GM21528 (cell line): ENCODE measurements around the gene ELP1.

Source experiments
- ATAC-seq: cut with Tn5 transposase; IDR thresholded peaks from one replicate; pipeline ENCODE4 v1.9.1; 2021; ENCODE audit warnings: mild to moderate bottlenecking, moderate library complexity; ENCODE audit not compliant: unreplicated experiment, low FRiP score

Gene ELP1

GRCh38 chr9:108883085-108883484 lies 50.8 kb downstream of the ELP1 start:
- ATAC-seq = no peak

GRCh38 chr9:108882052-108882888 lies 51.7 kb downstream of the ELP1 start:
- ATAC-seq = no peak

- ATAC-seq = no peak
These were observed 53.1 kb downstream of the ELP1 start for GRCh38 chr9:108880738-108881316.

GRCh38 chr9:108877524-108877923 lies 56.4 kb downstream of the ELP1 start:
- no peak for ATAC-seq

- ATAC-seq = no peak
These were observed 57.5 kb downstream of the ELP1 start for GRCh38 chr9:108876425-108876824.

- ATAC-seq = no peak
These were observed 59.7 kb downstream of the ELP1 start for GRCh38 chr9:108874058-108874788.

- no peak for ATAC-seq
These were observed 64.7 kb downstream of the ELP1 start for GRCh38 chr9:108869092-108869725.

- no peak for ATAC-seq
These were observed 66.1 kb downstream of the ELP1 start for GRCh38 chr9:108867829-108868228.

GRCh38 chr9:108867116-108867515 lies 66.8 kb downstream of the ELP1 start:
- ATAC-seq = no peak

GRCh38 chr9:108866001-108866420 lies 67.9 kb downstream of the ELP1 start:
- ATAC-seq = no peak

GRCh38 chr9:108865037-108865436 lies 68.9 kb downstream of the ELP1 start:
- ATAC-seq = no peak

GRCh38 chr9:108864446-108864845 lies 69.5 kb downstream of the ELP1 start:
- ATAC-seq = no peak

- no peak for ATAC-seq
These were observed 70.0 kb downstream of the ELP1 start for GRCh38 chr9:108863891-108864290.

- no peak for ATAC-seq
These were observed 71.9 kb downstream of the ELP1 start, which contains the start of gene ACTL7A for GRCh38 chr9:108861997-108862396. ACTL7A (plus strand) TSS chr9:108862266; CDS start chr9:108862323, 57 bp downstream.

GRCh38 chr9:108861464-108861863 lies 72.5 kb downstream of the ELP1 start:
- no peak for ATAC-seq

- no peak for ATAC-seq
These were observed 73.2 kb downstream of the ELP1 start for GRCh38 chr9:108860764-108861163.

- ATAC-seq = no peak
These were observed 73.6 kb downstream of the ELP1 start for GRCh38 chr9:108860354-108860753.

- no peak for ATAC-seq
These were observed 74.3 kb downstream of the ELP1 start for GRCh38 chr9:108859459-108860114.

GRCh38 chr9:108857572-108857971 lies 76.4 kb downstream of the ELP1 start:
- no peak for ATAC-seq

GRCh38 chr9:108855888-108856287 lies 78.0 kb downstream of the ELP1 start, which contains the start of gene ACTL7B:
ACTL7B (minus strand) TSS chr9:108855986; CDS start chr9:108855930, 56 bp downstream.
- ATAC-seq = no peak
